ENCODE results near the gene ACTR6.
"Not testable (repeated sequence)": the region's sequence is repeated elsewhere in the genome, so short reads cannot be mapped to it uniquely, and the experiment has no call there.

The ACTR6 gene

GRCh38 chr12:100221523-100221922, 20.9 kb downstream of the ACTR6 start:
- DNase-seq (ENCODE audit: low spot score): no peak

DNA sequence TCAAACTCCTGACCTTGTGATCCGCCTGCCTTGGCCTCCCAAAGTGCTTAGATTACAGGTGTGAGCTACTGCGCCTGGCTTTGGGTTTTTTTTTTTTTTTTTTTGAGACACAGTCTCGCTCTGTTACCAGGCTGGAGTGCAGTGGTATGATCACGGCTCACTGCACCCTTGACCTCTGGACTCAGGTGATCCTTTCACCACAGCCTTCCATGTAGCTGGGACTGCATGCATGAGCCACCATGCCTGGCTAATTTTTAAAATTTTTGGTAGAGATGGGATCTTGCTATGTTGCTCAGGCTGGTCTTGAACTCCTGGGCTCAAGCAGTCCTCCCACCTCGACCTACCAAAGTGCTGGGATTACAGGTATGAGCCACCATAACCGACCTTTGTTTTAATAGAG, 21.6 kb downstream of the ACTR6 start:
- DNase-seq (ENCODE audit: low spot score): not testable (repeated sequence)

- no peak for DNase-seq (ENCODE audit: low spot score)
Observed at GRCh38 chr12:100225491-100225890, 24.9 kb downstream of the ACTR6 start.

GRCh38 chr12:100229036-100229635, 28.5 kb downstream of the ACTR6 start:
- no peak for DNase-seq (ENCODE audit: low spot score)

DNA sequence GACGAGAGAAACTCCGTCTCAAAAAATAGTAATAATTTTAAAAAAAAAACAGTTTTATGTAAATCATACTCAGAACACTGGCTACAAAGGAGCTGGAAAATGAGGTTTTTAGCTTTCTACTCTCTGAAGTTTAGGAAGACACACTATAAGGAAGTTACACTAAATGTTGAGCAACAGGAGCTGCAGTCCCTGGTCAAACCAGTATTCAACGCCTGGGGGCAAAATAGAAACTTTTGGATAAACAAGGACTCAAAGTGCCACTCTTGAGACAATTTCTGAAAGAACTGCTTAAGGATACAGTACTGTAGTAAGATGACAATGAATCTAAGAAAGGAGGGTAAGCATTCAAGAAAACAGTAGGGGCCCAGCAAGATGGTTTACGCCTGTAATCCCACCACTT, 29.3 kb downstream of the ACTR6 start:
- no peak for DNase-seq (ENCODE audit: low spot score)

GRCh38 chr12:100231873-100232272, 31.3 kb downstream of the ACTR6 start:
- not testable (repeated sequence) for DNase-seq (ENCODE audit: low spot score)

DNA sequence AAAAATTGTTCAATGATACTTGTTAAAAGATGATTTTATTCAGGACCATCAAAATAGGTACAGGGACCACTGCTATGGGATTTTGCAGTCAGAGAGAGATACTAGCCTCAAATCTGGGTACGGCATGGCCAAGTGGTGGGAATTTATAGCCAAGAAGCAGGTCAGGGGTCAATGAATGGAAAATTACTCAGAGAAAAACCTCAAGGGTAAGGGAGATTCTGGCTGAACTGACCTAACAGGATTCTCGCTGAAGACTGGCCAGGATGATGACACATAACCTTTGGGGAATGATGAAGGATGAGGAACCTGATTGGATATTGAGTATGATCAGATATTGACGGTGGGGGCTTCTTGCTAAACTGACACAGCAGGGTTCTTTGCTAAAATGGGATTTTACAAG, 33.6 kb downstream of the ACTR6 start:
- DNase-seq (ENCODE audit: low spot score): no peak

DNA sequence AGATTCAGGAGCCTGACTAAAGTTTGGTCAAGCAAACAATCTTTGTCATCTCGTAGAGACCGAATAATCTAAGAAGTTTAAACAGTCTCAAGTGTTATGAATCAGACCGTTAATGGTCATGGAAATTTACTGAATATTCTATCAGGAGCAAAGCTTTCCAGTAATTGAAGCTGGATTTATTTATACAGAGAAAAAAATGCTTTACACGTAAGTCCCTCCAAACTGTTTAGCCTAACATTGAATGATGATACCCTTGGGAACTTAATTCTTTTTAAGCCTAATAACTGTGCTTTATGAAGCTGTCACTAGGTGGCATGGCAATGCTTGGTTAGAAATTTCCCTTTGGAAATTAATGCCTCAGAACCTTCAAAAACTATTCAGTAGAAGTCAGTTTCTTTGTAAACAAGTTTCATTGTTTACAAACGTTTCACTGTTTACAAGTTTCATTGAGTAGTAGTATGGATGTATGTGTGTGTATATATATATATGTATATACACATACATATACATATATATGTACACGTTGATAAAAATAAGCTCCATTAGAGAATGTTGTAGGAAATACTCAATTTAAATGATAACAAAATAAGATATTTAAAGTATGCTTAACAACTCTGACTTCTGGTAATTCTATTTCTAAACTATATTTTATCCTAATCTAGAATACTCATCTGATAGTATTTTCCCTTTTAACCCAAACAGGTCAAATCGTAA, 34.1 kb downstream of the ACTR6 start:
- DNase-seq (ENCODE audit: low spot score): no peak

DNA sequence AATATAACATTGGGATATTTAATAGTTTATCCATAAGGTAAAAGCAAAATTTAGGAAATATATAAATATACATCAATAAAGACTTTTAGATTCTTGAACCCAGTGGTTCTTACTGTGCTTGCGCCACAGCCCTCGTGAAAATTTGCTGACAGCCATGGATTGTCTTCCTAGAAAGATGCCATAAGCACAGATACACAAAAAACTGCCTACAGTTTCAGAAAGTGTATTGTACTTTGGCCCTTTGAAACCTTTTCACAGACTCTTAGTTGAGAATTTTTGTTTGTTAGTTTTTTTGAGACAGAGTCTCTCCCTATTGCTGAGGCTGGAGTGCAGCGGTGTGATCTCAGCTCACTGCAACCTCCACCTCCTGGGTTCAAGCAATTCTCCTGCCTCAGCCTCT, 38.2 kb downstream of the ACTR6 start:
- DNase-seq (ENCODE audit: low spot score): no peak

- no peak for DNase-seq (ENCODE audit: low spot score)
Observed at GRCh38 chr12:100239589-100239988, 39.0 kb downstream of the ACTR6 start.

DNA sequence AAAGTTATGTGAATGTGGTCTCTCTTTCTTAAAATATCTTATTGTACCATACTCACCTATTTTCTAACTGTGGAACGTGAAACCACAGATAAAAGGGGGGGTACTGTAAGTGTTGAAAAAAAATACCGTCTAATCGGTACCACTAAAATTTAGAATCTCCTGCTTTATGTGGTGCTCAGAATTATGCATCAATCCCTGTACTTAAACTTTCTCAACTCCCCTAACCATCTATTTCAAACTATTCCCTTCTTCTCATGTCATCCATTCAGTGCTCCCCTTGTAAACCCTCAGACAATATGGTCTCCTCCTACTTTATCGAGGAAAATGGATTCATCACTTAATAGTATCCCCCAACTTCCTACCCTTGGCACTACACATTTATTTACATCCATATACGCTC, 42.5 kb downstream of the ACTR6 start:
- DNase-seq (ENCODE audit: low spot score): no peak

DNA sequence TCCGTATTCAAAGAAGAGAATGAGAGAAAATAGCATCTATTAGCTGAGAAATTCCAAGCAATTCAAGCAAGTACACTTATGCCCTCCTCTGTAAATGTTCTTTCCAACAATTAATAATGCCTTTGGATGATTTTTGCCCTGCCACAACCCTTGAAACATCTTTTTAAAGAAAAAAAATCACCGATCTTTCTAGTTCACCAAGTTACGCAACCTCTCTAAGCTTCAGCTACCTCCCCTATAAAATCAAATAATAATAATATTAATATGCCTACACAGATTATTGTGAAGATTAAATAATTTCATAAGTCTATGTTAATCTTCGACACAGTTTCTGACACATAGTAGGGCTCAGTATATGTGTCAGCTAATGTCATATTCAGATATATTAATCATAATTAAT, 47.1 kb downstream of the ACTR6 start:
- no peak for DNase-seq (ENCODE audit: low spot score)

GRCh38 chr12:100248886-100249285, 48.3 kb downstream of the ACTR6 start:
- no peak for DNase-seq (ENCODE audit: low spot score)

- no peak for DNase-seq (ENCODE audit: low spot score)
Observed at GRCh38 chr12:100249941-100250340, 49.3 kb downstream of the ACTR6 start.

DNA sequence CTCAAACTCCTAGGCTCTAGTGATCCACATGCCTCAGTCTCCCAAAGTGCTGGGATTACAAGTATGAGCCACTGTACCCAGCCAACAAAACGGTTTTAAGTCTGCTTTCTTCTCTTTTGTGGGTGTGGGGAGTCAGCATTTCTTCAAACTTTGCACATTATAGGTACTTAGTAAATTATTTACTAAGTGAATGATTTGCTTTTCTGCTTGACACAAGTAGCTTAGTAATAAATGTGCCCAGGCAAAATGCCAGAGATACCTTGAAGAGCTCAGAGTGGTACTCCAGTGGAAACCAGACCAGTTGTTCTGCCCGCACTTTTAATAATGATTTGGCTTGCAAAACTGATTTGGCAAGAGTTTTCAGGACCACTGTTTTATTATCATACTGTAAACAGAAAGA, 51.3 kb downstream of the ACTR6 start:
- DNase-seq (ENCODE audit: low spot score): no peak

DNA sequence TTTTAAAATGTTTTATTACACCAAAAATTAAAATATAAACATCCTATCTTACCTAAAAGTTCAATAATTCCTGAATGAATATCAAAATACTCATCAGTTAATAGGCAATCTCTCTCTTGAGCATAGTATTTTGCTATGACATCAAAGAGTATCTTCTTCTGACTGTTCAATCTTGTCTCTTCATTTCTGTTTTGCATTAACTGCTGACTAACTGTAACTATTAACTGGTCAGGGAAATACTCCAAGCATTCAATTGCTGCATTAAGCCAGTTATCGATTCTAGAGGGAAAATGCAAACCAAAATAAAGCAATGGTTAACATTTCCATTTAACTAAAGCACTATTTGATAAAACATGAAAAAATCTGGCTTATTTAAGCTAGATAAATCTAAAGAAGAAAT, 52.8 kb downstream of the ACTR6 start:
- no peak for DNase-seq (ENCODE audit: low spot score)

DNA sequence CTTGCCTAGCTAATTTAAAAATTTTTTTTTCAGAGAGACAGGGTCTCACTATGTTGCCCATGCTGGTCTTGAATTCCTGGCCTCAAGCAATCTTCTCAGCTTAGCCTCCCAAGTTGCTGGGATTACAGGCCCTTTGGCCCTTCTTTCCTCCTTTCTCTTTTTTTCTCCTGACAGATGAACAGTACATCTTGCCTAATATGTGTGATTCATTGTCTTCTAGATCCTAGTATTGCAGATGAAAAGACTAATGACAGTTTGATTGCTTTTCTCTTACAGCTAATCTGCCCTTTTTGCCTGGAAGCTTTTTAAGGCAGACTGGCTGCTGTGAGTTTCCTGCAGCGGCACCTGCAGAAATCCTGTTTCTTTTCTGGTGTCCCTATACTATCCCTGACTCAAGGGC, 54.3 kb downstream of the ACTR6 start:
- no peak for DNase-seq (ENCODE audit: low spot score)

GRCh38 chr12:100258127-100258526, 57.5 kb downstream of the ACTR6 start:
- no peak for DNase-seq (ENCODE audit: low spot score)

DNA sequence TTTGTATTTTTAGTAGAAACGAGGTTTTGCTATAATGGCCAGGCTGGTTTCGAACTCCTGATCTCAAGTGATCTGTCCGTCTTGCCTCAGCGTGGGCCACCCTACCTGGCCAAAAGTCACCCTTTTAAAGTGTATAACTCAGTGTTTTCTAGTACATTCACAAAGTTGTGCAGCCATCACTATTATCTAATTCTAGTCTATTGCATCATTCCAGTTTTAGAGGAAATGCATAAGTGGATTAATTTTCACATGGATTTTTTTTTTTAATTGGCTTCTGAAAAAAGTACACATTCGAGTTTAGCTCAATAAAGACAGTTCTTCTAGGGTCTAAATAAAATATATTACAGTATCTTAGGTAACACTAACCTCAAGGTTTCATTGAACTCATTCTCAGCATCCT, 62.5 kb downstream of the ACTR6 start:
- no peak for DNase-seq (ENCODE audit: low spot score)

GRCh38 chr12:100265107-100265506, 64.5 kb downstream of the ACTR6 start:
- DNase-seq (ENCODE audit: low spot score): not testable (repeated sequence)

GRCh38 chr12:100265732-100266584, 65.3 kb downstream of the ACTR6 start:
- DNase-seq (ENCODE audit: low spot score): no peak

GRCh38 chr12:100266585-100266834, 65.9 kb downstream of the ACTR6 start:
- no peak for DNase-seq (ENCODE audit: low spot score)

DNA sequence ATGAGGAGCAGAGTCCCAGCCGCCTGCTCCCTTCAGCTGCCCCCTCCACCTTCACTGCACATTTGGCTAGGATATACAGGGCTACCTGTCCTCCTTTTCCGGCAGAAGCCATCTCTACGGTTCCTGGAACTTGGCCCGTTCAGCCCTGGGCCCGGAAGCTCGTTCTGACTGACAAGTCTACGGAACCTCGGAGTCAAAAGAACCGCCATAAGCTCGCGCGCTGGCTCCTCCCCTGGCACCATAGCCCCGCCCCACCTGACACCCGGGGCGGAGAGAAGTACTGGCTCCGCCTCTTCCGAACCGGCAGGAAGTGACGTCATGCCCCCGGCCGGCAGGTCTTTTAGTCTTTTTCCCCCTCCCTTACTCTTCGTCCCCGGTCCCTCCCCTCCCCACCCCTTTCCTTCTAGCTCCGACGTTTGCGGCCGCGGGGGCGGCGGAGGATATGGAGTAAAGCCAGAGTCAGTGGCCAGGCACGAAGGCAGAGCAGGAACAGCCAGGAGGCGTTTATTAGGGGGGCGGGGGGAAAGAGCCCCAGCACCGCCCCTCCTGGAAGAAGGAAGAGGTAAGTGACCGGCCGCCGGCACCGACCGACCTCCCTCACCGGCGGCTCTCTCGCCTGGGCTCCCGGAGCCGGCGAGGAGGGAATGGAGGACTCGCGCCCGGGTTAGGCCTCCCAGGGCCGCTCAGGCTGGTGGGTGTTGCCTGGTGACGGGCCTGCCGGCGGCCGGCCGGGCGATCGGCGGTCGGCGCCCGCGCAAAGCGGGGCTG, 66.4 kb downstream of the ACTR6 start, which contains the start of the genes DEPDC4 and SCYL2:
DEPDC4 (minus strand) TSS at position 245 of the 768 bp plus-strand sequence; CDS start at position 242, 3 bp downstream.
SCYL2 (plus strand) TSS at position 343 of the 768 bp plus-strand sequence. CDS start 15,794 bp downstream, outside the sequence.
- DNase-seq (ENCODE audit: low spot score): peak; percentile 98

Measured in ecto neural progenitor cell (in vitro differentiated cells).